ENCODE data around the gene MAP3K8.
"Not testable (repeated sequence)": the region's sequence is repeated elsewhere in the genome, so short reads cannot be mapped to it uniquely, and the experiment has no call there.

Gene MAP3K8

GRCh38 chr10:30467651-30468338, 33.8 kb downstream of the MAP3K8 start:
- TF ChIP-seq CTCF (IDR thresholded peaks at IDR 0.05; ENCODE audit: low read depth, low read length, missing control alignments) = no peak
- no peak for DNase-seq (ENCODE audit: extremely low read depth, low read depth)
- H3K4me3 ChIP-seq (replicated peaks; ENCODE audit: low read depth, low read length) = no peak overlapping the region

- no peak overlapping the region for H3K4me3 ChIP-seq (replicated peaks; ENCODE audit: low read depth, low read length)
- no peak for DNase-seq (ENCODE audit: extremely low read depth, low read depth)
- no peak for TF ChIP-seq CTCF (IDR thresholded peaks at IDR 0.05; ENCODE audit: low read depth, low read length, missing control alignments)
Measured at GRCh38 chr10:30472414-30473155, 38.6 kb downstream of the MAP3K8 start.

- DNase-seq (ENCODE audit: extremely low read depth, low read depth); H3K4me3 ChIP-seq (replicated peaks; ENCODE audit: low read depth, low read length): not testable (repeated sequence)
Measured at GRCh38 chr10:30475515-30475914, 41.5 kb downstream of the MAP3K8 start.

GRCh38 chr10:30476511-30477155, 42.6 kb downstream of the MAP3K8 start:
- H3K4me3 ChIP-seq (replicated peaks; ENCODE audit: low read depth, low read length) = no peak overlapping the region
- TF ChIP-seq CTCF (IDR thresholded peaks at IDR 0.05; ENCODE audit: low read depth, low read length, missing control alignments) = no peak
- DNase-seq (ENCODE audit: extremely low read depth, low read depth) = no peak

GRCh38 chr10:30479513-30479912, 45.5 kb downstream of the MAP3K8 start:
- H3K4me3 ChIP-seq (replicated peaks; ENCODE audit: low read depth, low read length); DNase-seq (ENCODE audit: extremely low read depth, low read depth): not testable (repeated sequence)

GRCh38 chr10:30481603-30482002, 47.6 kb downstream of the MAP3K8 start:
- DNase-seq (ENCODE audit: extremely low read depth, low read depth) = no peak
- no peak overlapping the region for H3K4me3 ChIP-seq (replicated peaks; ENCODE audit: low read depth, low read length)
- TF ChIP-seq CTCF (IDR thresholded peaks at IDR 0.05; ENCODE audit: low read depth, low read length, missing control alignments) = no peak

GRCh38 chr10:30488316-30488715, 54.3 kb downstream of the MAP3K8 start:
- DNase-seq (ENCODE audit: extremely low read depth, low read depth) = no peak
- H3K4me3 ChIP-seq (replicated peaks; ENCODE audit: low read depth, low read length) = no peak overlapping the region
- no peak for TF ChIP-seq CTCF (IDR thresholded peaks at IDR 0.05; ENCODE audit: low read depth, low read length, missing control alignments)
